Activated T-cell treated with anti-CD3 and anti-CD28 coated beads for 1 hour (primary cell): ENCODE data around the gene NCF1.
"Not testable (repeated sequence)": the region's sequence is repeated elsewhere in the genome, so short reads cannot be mapped to it uniquely, and the experiment has no call there.

ENCODE experiments used
- DNase-seq: peaks from one replicate; pipeline ENCODE4 v3.0.0-alpha.2; 2020; ENCODE audit warnings: low read depth

Gene NCF1

DNA sequence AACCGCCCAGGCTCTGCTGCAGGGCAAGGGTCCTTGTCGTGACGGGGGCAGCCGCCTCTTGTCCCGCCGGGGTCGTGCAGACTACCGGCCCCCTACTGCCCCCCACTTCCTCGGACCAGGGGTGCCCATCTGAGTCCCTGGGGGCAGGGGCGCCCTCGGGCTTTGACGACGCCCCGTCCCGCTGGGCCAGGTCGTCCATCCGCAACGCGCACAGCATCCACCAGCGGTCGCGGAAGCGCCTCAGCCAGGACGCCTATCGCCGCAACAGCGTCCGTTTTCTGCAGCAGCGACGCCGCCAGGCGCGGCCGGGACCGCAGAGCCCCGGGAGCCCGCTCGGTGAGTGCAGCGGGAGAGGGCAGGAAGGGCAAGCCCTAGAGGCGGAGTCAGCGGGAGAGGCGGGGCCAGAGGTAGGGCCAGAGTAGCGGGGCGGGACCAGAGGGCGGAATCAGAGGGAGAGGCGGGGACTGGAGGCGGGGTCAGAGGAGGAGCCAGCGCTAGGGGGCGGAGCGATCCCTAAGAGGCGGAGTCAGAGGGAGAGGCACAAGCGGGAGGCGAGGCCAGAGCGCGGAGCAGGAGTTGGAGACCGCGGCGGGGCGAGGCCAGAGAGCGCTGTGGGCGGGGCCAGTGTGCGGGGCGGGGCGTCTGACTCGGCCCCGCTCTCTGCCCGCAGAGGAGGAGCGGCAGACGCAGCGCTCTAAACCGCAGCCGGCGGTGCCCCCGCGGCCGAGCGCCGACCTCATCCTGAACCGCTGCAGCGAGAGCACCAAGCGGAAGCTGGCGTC, 14.7 kb downstream of the NCF1 start:
- DNase-seq, result peak; percentile 92

DNA sequence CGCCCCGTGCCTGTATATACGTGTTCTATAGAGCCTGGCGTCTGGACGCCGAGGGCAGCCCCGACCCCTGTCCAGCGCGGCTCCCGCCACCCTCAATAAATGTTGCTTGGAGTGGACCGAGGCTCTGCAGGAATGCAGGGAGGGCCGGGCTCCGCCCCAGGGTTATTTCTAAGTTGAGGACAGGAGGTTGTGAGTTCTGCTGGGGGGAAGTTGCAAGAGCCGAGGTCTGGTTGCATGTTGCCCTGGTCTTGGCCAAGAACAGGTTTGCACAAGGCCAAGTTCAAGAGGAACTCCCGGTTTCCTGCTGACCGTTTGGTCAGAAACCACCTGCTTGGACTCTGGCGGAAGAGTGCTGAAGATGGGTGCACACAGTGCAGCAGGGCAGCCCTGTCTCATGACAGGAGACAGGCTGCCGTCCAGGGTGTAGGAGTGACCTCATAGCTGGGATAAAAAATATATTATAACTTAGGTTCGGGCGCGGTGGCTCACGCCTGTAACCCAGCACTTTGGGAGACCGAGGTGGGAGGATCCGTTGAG, 15.5 kb downstream of the NCF1 start:
- not testable (repeated sequence) for DNase-seq

DNA sequence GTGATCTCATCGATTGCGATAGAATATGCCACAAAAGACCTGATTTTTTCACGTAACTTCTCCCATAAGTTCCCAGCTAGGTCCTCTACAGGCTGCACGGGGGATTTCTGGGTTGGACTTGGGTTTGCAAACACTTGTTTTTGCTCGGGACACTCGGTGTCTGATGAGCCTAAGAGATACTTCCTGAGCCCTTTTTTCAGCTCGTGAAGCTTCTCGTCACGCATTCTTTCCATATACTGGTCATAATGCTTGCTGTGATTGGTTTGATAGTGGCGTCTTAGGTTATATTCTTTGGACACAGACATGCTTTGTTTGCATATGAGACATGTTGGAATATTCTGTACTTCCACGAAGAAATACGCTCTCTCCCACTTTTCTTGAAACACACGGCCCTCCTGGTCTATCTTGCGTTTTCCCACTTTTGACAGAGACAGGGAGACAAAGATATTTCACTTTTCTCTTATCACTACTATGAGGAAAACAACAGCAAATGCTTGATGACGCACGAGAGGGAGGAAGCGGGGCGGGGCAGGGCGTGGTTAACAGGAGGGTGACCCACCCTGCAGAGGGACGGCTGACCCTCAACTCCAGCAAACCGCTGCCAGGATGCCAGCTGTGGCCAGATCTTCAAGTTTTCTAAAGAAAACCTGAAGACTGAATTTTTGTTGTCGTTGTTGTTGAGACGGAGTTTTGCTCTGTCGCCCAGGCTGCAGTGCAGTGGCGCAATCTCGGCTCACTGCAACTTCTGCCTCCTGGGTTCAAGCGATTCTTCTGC, 24.2 kb downstream of the NCF1 start:
- DNase-seq, result not testable (repeated sequence)

DNA sequence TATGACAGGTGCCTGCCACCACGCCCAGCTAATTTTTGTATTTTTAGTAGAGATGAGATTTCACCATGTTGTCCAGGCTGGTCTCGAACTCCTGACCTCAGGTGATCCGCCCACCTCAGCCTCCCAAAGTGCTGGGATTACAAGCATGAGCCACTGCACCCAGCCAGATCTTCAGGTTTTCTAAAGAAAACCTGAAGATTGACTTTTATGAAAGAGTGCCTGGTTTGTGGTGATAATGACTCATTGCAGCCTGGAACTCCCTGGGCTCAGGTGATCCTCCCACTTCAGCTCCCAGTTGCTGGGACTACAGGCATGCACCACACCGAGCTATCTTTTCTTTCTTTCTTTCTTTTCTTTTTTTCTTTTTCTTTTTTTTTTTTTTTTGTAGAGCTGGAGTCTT, 24.8 kb downstream of the NCF1 start:
- DNase-seq, result not testable (repeated sequence)

DNA sequence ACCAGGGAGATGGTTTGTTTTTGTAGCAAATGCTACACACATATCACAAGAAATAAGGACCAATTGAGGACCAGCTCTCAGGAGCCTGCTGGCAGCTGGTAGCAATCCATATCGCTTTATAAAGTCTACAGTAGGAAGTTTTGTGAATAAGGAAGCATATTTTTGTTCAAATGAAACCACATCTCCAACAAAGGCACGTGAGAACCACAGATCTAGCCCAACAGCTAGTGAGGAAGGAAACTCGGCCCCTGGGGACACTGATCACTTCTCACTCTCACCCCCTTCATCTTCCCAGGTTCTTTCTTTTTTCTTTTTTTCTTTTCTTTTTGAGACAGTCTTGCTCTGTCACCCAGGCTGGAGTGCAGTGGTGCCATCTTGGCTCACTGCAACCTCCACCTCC, 42.1 kb downstream of the NCF1 start:
- DNase-seq, result not testable (repeated sequence)

DNA sequence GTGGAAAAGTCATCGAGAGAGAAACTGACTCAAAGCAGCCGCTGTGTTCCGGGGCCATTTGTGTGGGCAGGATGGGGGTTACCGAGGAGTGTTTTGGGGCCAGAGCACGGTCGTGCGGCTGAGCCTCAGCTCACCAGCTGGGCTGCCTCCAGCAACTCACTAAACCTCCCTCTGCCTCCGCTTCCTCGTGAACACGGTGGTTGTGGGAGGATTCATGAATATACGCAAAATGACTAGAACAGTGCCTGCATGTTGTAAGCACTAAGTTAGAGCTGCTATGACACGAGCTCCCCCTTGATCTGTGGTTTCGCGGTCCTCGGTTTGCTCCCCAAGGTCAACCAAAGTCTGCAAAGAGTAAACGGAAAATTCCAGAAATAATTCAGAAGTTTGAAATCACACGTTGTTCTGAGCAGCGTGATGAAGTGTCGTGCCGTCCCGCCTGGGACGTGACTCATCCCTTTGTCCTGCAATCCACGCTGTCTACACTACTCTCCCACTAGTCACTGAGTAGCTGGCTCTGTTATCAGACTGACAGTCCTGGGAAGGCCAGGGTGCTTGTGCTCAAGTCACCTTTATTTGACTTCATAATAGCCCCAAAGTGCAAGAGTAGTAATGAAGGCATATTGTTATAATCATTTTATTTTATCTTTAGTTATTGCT, 46.5 kb downstream of the NCF1 start:
- DNase-seq, result not testable (repeated sequence)

DNA sequence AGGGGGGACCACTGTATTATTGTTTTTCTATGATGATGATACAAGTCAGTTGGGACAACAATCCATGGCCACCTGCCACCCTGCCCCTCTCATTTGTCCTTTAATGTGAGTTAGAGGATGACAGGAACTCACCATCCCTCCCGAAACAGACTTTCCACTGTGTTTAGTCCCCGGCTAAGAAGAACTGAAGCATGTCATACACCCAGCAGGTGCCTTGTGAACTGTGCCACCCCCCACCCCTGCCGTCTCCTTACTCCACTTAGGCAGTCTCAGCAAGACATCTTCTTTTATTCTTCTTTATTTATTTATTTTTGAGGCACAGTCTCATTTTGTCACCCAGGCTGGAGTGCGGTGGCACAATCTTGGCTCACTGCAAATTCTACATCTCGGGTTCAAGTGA, 47.4 kb downstream of the NCF1 start:
- not testable (repeated sequence) for DNase-seq

DNA sequence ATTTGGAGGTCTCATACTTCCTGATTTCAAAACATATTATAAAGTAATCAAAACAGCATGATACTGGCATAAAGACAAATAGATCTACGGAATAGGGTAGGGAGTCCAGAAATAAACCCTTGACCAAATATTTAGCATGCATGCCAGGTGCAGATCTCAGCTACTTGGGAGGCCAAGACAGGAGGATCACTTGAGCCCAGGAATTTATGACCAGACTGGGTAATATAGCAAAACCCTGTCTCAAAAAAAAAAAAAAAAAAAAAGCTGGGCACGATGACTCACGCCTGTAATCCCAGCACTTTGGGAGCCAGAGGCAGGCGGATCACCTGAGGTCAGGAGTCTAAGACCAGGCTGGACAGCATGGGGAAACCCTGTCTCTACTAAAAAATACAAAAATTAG, 56.1 kb downstream of the NCF1 start:
- not testable (repeated sequence) for DNase-seq

DNA sequence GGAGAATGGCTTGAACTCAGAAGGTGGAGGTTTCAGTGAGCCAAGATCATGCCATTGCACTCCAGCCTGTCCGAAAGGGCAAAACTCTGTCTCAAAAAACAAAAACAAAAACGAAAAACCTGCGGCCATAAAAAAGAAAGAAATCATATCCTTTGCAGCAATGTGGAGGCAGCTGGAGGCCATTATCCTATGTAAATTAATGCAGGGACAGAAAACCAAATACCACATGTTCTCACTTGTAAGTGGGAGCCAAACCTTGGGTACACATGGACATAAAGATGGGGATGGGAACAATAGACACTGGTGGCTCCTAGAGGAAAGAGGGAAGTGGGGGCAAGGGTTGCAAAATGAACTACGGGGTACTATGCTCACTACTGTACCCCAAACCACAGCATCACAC, 56.6 kb downstream of the NCF1 start:
- not testable (repeated sequence) for DNase-seq
